Common myeloid progenitor, CD34-positive (primary cell): ENCODE measurements around the gene ABHD17C.

Experiments
- CTCF ChIA-PET: fragments of 350-600 bp; sonication (Branson Sonifier 250); formaldehyde crosslinking; loops from one replicate; lab custom pipeline; 2021; ENCODE audit warnings: antibody characterized with exemption; lab: Charles Lee
- POLR2A ChIA-PET: fragments of 350-600 bp; sonication (Branson Sonifier 250); formaldehyde crosslinking; loops from one replicate; lab custom pipeline; 2021; ENCODE audit warnings: antibody characterized with exemption; lab: Charles Lee
- DNase-seq, 3 donors: peaks; one replicate each; pipeline versions ENCODE4 v3.0.0 to v3.0.0-alpha.2; 2013
- H3K27ac ChIP-seq, 2 experiments: 1 replicate in 1 of 2; 2 replicates in 1 of 2; pipeline ENCODE4 v1.7.0; 2013; ENCODE audit warnings: inconsistent platforms in 2 of 2, low read length in 2 of 2, mild to moderate bottlenecking in 2 of 2, low read depth in 1 of 2, moderate library complexity in 1 of 2; ENCODE audit not compliant: severe bottlenecking in 2 of 2, insufficient read depth in 1 of 2, poor library complexity in 1 of 2
- H3K27me3 ChIP-seq, 5 experiments: replicated peaks in 2 of 5; 1 replicate in 3 of 5; 2 replicates in 2 of 5; pipeline versions ENCODE4 v1.6.1 to v1.7.0; 2013; ENCODE audit warnings: low read length in 4 of 5, mild to moderate bottlenecking in 2 of 5, moderate library complexity in 2 of 5, inconsistent platforms in 1 of 5; ENCODE audit not compliant: insufficient read depth in 5 of 5, control insufficient read depth in 4 of 5
- H3K36me3 ChIP-seq, 4 experiments: 1 replicate in 2 of 4; 2 replicates in 2 of 4; pipeline versions ENCODE4 v1.6.1 to v1.7.0; 2013; ENCODE audit warnings: low read length in 3 of 4, control low read depth in 1 of 4, mild to moderate bottlenecking in 1 of 4; ENCODE audit not compliant: control insufficient read depth in 4 of 4, insufficient read depth in 4 of 4
- H3K4me1 ChIP-seq, 4 experiments: 1 replicate in 3 of 4; 2 replicates in 1 of 4; pipeline versions ENCODE4 v1.6.1 to v1.7.1; 2013; ENCODE audit warnings: low read length in 3 of 4, mild to moderate bottlenecking in 3 of 4, control low read depth in 1 of 4, inconsistent platforms in 1 of 4, moderate library complexity in 1 of 4; ENCODE audit not compliant: control insufficient read depth in 4 of 4, insufficient read depth in 4 of 4; ENCODE audit errors: control extremely low read depth in 1 of 4
- H3K4me3 ChIP-seq, 7 experiments: 1 replicate in 4 of 7; 2 replicates in 3 of 7; pipeline versions ENCODE4 v1.5.1 to v1.7.0; 2013; ENCODE audit warnings: mild to moderate bottlenecking in 7 of 7, low read length in 6 of 7, moderate library complexity in 6 of 7, inconsistent platforms in 2 of 7, low read depth in 2 of 7, control low read depth in 1 of 7; ENCODE audit not compliant: insufficient read depth in 4 of 7, control insufficient read depth in 1 of 7; ENCODE audit errors: extremely low read depth in 1 of 7
- H3K9me3 ChIP-seq, 5 experiments: 1 replicate in 4 of 5; 2 replicates in 1 of 5; pipeline versions ENCODE4 v1.6.1 to v1.7.1; 2013; ENCODE audit warnings: low read length in 4 of 5, mild to moderate bottlenecking in 2 of 5, inconsistent platforms in 1 of 5, low read depth in 1 of 5, moderate library complexity in 1 of 5; ENCODE audit not compliant: control insufficient read depth in 4 of 5, insufficient read depth in 2 of 5; ENCODE audit errors: control extremely low read depth in 1 of 5
- WGBS: methylation state at CpG from one replicate; pipeline ENCODE4 v1.1.5; 2013; ENCODE audit not compliant: insufficient coverage; 5-methylcytosine and 5-hydroxymethylcytosine counted together

The ABHD17C gene

GRCh38 chr15:80764535-80764934 lies 69.4 kb downstream of the ABHD17C start:
- Histone ChIP-seq H3K4me1 (peaks cover 0 to 2% (median 0%) of the 10 kb centered on the region in 4 experiments), H3K36me3 (no peaks in the 10 kb centered on the region), H3K4me3 (no peak overlapping the region), H3K9me3 (no peaks in the 10 kb centered on the region), H3K27me3 (no peaks in the 10 kb centered on the region), H3K27ac (no peak overlapping the region)
- 100% methylated on average over 2 of the region's 3 CpGs for WGBS
- no peak for DNase-seq
- ChIA-PET CTCF (interaction anchor here (1.3 to 2.0 kb wide), 3 partner anchors 12 to 15 kb away, joined by 4 to 6 read pairs (median 5); partner anchors contain the start of gene CEMIP), POLR2A (no interaction called here)

- H3K27me3 ChIP-seq: no peaks in the 10 kb centered on the region
- H3K36me3 ChIP-seq: no peaks in the 10 kb centered on the region
- ChIA-PET CTCF (interaction anchor here (2.0 kb wide), 1 partner anchor 10 kb away, joined by 6 read pairs; no protein-coding TSS in a partner anchor), POLR2A (no interaction called here)
- H3K27ac ChIP-seq: no peak overlapping the region
- WGBS: 100% methylated on average over 2 of the region's 3 CpGs
- no peaks in the 10 kb centered on the region for H3K9me3 ChIP-seq
- H3K4me3 ChIP-seq: no peak overlapping the region
- peak in 2 of 3 donors; percentile 35 to 47 for DNase-seq
- H3K4me1 ChIP-seq: no peaks in the 10 kb centered on the region
Measured at GRCh38 chr15:80766275-80766674, 71.2 kb downstream of the ABHD17C start.

- DNase-seq: no peak
Measured at GRCh38 chr15:80768158-80768557, 73.0 kb downstream of the ABHD17C start.

GRCh38 chr15:80769153-80769828 lies 74.2 kb downstream of the ABHD17C start:
- Histone ChIP-seq H3K9me3 (no peaks in the 10 kb centered on the region), H3K4me1 (peaks cover 0 to 2% (median 0%) of the 10 kb centered on the region in 4 experiments), H3K36me3 (no peaks in the 10 kb centered on the region), H3K27me3 (no peaks in the 10 kb centered on the region), H3K4me3 (no peak overlapping the region), H3K27ac (no peak overlapping the region)
- DNase-seq: no peak
- ChIA-PET POLR2A (no interaction called here), CTCF (interaction anchor here (2.3 kb wide), 1 partner anchor 10 kb away, joined by 6 read pairs; the partner anchor contains the start of gene CEMIP)
- WGBS: 87% methylated on average over 7 of the region's 7 CpGs

More at GRCh38 chr15:80768158-80768557, 73.0 kb downstream of the ABHD17C start:
- Histone ChIP-seq H3K36me3 (no peaks in the 10 kb centered on the region), H3K4me1 (no peaks in the 10 kb centered on the region), H3K27ac (no peak overlapping the region), H3K4me3 (no peak overlapping the region), H3K27me3 (no peaks in the 10 kb centered on the region), H3K9me3 (no peaks in the 10 kb centered on the region)
- ChIA-PET POLR2A (no interaction called here), CTCF (interaction anchor here (0.7 to 2.3 kb wide), 3 partner anchors 8 to 11 kb away, joined by 3 to 6 read pairs (median 3); partner anchors contain the start of gene CEMIP)
- no CpG with 5 or more reads among the region's 1 CpG for WGBS

- H3K9me3 ChIP-seq: no peaks in the 10 kb centered on the region
- POLR2A ChIA-PET: no interaction called here
- peaks cover 0 to 5% (median 0%) of the 10 kb centered on the region in 4 experiments for H3K4me1 ChIP-seq
- H3K27ac ChIP-seq: no peak overlapping the region
- H3K36me3 ChIP-seq: no peaks in the 10 kb centered on the region
- CTCF ChIA-PET: interaction anchor here (1.8 kb wide), 1 partner anchor 314 kb away, joined by 5 read pairs; no protein-coding TSS in a partner anchor
- H3K27me3 ChIP-seq: no peaks in the 10 kb centered on the region
- 78% methylated on average over 7 of the region's 7 CpGs for WGBS
- H3K4me3 ChIP-seq: no peak overlapping the region
- peak in 2 of 3 donors; percentile 14 to 27 for DNase-seq
Measured at GRCh38 chr15:80769829-80770705, 75.0 kb downstream of the ABHD17C start.

- no peaks in the 10 kb centered on the region for H3K9me3 ChIP-seq
- no peak for DNase-seq
- WGBS: 89% methylated on average over 6 of the region's 8 CpGs
- POLR2A ChIA-PET: no interaction called here
- no peaks in the 10 kb centered on the region for H3K36me3 ChIP-seq
- H3K4me1 ChIP-seq: peaks cover under 1 to 23% (median 16%) of the 10 kb centered on the region in 4 experiments
- CTCF ChIA-PET: interaction anchor here (1.0 to 1.4 kb wide), 3 partner anchors 12 to 206 kb away, joined by 3 to 5 read pairs (median 4); no protein-coding TSS in a partner anchor
- H3K27me3 ChIP-seq: peaks cover 0 to 5% (median under 1%) of the 10 kb centered on the region in 5 experiments
- H3K27ac ChIP-seq: no peak overlapping the region
- no peak overlapping the region for H3K4me3 ChIP-seq
Measured at GRCh38 chr15:80773122-80773551, 78.0 kb downstream of the ABHD17C start.
